ENCODE results near the gene S100A5.

DNA sequence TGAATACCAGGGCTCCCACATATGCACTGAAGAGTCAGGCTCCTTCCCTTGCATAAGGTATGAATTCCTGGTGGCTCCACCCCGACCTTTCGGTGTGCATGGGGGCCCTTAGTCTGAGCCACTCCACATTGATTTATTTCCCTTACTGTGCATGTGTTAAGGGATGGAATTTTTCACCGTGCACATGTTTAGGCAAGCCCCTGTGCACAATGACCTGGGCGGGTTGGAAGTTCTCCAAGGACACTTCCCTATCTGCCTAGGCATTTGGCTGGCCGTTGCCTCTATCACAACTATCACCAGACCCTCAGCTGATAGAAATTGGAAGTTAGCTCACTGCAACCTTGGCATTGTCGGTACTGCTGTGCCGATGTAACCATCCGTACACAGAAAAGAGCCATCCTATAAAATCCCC is 14.6 kb downstream of the S100A5 start:
- TF ChIP-seq REST (IDR thresholded peaks at IDR 0.05; ENCODE audit: low read depth) (no peak), POLR2A (IDR thresholded peaks at IDR 0.05; ENCODE audit: borderline replicate concordance, extremely low read depth, insufficient read depth, insufficient read length) (no peak), YY1 (IDR thresholded peaks at IDR 0.05; ENCODE audit: extremely low read depth, insufficient replicate concordance, low read depth, low read length) (no peak), POLR2AphosphoS5 (IDR thresholded peaks at IDR 0.05; ENCODE audit: low read depth, low read length) (no peak), EZH2 (IDR thresholded peaks at IDR 0.05) (no peak), ATF3 (IDR thresholded peaks at IDR 0.05) (no peak), SIN3A (IDR thresholded peaks at IDR 0.05; ENCODE audit: low read depth) (no peak), CEBPB (IDR thresholded peaks at IDR 0.05; ENCODE audit: low read depth) (no peak), SP1 (IDR thresholded peaks at IDR 0.05; ENCODE audit: low read depth) (no peak), EZH2phosphoT487 (IDR thresholded peaks at IDR 0.05; ENCODE audit: borderline replicate concordance) (no peak)
- TF ChIP-seq, protein P1, sequence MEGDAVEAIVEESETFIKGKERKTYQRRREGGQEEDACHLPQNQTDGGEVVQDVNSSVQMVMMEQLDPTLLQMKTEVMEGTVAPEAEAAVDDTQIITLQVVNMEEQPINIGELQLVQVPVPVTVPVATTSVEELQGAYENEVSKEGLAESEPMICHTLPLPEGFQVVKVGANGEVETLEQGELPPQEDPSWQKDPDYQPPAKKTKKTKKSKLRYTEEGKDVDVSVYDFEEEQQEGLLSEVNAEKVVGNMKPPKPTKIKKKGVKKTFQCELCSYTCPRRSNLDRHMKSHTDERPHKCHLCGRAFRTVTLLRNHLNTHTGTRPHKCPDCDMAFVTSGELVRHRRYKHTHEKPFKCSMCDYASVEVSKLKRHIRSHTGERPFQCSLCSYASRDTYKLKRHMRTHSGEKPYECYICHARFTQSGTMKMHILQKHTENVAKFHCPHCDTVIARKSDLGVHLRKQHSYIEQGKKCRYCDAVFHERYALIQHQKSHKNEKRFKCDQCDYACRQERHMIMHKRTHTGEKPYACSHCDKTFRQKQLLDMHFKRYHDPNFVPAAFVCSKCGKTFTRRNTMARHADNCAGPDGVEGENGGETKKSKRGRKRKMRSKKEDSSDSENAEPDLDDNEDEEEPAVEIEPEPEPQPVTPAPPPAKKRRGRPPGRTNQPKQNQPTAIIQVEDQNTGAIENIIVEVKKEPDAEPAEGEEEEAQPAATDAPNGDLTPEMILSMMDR (IDR thresholded peaks at IDR 0.05 in 2 of 3, conservative IDR thresholded peaks at IDR 0.05 in 1 of 3; ENCODE audit: borderline replicate concordance in 1 of 3, insufficient read depth in 1 of 3, low read depth in 2 of 3, low read length in 2 of 3), result no peak
- TF ChIP-seq, protein P2, sequence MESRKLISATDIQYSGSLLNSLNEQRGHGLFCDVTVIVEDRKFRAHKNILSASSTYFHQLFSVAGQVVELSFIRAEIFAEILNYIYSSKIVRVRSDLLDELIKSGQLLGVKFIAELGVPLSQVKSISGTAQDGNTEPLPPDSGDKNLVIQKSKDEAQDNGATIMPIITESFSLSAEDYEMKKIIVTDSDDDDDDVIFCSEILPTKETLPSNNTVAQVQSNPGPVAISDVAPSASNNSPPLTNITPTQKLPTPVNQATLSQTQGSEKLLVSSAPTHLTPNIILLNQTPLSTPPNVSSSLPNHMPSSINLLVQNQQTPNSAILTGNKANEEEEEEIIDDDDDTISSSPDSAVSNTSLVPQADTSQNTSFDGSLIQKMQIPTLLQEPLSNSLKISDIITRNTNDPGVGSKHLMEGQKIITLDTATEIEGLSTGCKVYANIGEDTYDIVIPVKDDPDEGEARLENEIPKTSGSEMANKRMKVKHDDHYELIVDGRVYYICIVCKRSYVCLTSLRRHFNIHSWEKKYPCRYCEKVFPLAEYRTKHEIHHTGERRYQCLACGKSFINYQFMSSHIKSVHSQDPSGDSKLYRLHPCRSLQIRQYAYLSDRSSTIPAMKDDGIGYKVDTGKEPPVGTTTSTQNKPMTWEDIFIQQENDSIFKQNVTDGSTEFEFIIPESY (IDR thresholded peaks at IDR 0.05; ENCODE audit: extremely low read depth, insufficient replicate concordance, low read length), result no peak
- TF ChIP-seq, protein P3, sequence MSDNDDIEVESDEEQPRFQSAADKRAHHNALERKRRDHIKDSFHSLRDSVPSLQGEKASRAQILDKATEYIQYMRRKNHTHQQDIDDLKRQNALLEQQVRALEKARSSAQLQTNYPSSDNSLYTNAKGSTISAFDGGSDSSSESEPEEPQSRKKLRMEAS (IDR thresholded peaks at IDR 0.05), result no peak
